GM19455 (cell line): ENCODE results near the gene PYM1.

Source experiments
- ATAC-seq: cut with Tn5 transposase; IDR thresholded peaks from one replicate; pipeline ENCODE4 v1.9.1; 2021; ENCODE audit not compliant: unreplicated experiment

PYM1 gene

DNA sequence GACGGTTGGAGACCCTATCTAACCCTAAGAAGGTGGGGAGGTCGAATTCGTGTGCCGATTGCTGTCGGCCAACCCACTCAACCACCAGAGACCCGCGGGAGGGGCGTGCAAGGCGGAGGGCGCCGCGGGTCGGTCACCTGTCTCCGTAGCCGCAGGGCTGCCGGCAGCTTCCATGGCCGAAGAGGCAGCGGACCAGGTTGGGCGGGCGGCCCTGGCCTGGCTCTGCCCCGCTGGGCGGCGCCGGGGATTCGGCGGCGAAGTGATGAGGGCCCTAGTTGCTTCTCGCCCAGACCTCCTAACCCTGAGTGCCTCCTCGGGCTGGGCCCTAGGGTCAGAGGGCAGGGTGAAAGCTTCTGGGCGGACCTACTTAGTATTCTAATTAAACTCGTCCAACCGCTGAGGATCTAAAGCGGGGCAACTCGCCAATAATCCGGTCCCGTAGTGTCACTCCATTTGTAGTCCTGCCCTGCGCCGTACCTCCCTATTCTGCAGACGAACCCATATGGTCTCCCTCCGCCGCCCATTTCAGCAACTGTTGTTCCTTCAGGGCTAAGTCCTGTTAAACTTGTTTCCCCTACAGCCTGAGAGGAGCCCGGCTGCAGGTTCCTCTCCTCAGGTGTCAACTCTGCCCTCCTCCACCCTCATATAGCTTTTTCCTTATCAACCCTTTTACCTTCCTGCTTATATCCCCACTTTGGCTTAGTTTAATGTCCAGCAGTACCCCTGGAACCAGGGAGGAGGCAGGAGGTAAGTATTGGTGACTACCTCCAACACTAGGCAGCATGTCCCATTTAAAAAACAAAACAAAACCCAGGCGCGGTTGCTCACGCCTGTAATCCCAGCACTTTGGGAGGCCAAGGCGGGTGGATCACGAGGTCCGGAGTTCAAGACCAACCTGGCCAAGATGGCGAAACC is at the start of gene PYM1:
Gene PYM1, minus strand, starts transcription at position 307 of the 915 bp plus-strand sequence. Its CDS starts 133 bp downstream, at position 174.
- peak; percentile 34 for ATAC-seq

GRCh38 chr12:55974308-55974730 is 46.6 kb upstream of the PYM1 start:
- ATAC-seq: peak; percentile 21

DNA sequence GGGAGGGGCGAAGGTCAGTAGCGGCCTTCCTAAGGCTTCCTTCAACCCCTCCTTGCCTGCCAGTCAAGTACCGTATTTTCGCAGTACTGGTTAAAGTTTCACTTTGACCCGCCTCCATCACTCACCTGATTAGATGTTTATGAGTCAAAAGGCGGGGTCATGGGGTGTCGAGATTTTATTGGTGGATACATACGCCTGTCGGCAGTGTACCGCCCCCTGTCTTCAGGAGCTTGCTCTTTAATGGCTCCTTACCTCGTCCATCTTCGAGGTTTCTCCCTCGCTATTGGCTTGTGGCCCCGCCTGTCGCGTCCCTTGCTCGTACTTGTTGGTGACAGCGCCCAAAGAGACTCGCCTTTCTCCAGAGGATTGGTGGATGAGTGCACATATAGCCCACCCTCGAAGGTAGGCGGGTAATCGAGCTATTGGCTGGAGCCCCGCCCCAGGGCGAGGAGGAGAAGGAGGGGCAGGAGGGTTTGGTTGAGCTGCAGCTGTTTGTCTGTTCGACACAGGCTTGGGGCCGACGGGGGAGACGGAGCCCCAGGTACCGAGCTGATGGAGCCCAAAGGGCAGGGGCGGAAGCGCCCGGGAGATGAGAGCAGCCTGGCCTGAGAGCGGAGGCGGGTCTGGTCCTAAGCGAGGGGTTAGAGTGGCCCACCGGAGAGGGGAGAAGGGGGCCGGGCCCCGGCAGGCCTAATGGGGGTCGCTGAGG is 46.1 kb upstream of the PYM1 start, which contains the start of gene RAB5B:
Gene RAB5B, plus strand, starts transcription at position 480 of the 709 bp plus-strand sequence. CDS start 12,883 bp downstream, outside the sequence.
- ATAC-seq: peak; percentile 96

GRCh38 chr12:55972911-55973598 is 45.4 kb upstream of the PYM1 start:
- no peak for ATAC-seq

DNA sequence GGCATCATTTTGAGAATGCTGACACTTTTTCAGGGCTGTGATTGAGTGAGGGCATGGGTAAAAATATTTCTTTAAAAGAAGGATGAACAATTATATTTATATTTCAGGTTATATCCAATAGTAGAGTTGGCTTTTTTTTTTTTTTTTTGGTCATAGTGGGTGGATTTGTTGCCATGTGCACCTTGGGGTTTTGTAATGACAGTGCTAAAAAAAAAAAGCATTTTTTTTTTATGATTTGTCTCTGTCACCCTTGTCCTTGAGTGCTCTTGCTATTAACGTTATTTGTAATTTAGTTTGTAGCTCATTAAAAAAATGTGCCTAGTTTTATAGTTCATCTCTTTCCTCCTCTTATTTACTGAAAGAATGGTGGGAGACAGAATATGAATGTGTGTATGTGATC is 44.8 kb upstream of the PYM1 start:
- no peak for ATAC-seq

DNA sequence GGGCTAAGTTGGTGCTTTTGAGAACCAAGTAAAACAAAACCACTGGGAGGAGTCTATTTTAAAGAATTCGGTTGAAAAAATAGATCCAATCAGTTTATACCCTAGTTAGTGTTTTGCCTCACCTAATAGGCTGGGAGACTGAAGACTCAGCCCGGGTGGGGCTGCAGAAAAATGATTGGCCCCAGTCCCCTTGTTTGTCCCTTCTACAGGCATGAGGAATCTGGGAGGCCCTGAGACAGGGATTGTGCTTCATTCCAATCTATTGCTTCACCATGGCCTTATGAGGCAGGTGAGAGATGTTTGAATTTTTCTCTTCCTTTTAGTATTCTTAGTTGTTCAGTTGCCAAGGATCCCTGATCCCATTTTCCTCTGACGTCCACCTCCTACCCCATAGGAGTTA is 44.3 kb upstream of the PYM1 start:
- no peak for ATAC-seq

DNA sequence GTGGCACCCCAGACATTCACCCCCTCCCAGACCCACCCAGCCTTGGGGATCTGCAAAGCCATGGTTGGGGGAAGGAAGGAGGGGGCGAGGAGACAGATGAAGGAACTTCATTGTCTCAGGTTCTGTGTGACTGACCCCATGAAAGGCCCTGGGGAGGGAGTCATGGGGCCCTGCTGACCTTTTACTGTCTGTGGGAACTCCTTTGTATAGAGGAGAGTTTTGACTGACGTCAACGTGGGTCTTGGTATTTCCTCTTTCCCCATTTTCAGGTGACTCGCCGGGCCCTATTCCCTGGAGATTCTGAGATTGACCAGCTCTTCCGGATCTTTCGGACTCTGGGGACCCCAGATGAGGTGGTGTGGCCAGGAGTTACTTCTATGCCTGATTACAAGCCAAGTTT is 43.1 kb upstream of the PYM1 start:
- no peak for ATAC-seq

GRCh38 chr12:55969356-55969755 is 41.7 kb upstream of the PYM1 start:
- ATAC-seq: no peak

DNA sequence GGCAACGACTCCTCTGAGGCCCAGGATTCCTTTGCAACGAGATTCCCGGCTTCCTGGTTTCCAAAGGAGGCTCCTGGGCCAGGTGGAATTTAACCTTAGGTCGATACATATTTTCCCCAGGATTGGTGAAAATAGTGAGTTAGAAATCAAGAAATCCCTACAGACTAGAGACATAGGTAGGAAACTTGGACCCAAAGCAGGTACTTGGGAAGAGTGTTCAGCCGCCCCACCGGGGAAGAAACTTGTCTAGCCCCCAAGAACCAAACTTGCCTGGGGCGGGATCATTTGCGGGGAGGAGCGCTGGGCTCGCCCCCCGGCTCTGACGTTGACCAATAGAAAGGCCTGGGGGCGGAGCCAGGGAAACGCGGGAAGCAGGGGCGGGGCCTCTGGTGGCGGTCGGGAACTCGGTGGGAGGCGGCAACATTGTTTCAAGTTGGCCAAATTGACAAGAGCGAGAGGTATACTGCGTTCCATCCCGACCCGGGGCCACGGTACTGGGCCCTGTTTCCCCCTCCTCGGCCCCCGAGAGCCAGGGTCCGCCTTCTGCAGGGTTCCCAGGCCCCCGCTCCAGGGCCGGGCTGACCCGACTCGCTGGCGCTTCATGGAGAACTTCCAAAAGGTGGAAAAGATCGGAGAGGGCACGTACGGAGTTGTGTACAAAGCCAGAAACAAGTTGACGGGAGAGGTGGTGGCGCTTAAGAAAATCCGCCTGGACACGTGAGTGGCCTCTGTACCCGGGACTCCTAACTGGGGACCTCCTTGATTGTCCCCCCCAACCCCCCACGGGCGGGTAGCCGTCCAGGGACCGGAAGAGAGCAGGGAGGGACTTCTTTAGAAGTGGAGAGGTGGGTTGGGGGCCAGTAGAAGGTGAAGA is 39.0 kb upstream of the PYM1 start, which contains the start of gene CDK2:
Gene CDK2, plus strand, starts transcription at position 423 of the 874 bp plus-strand sequence. Its CDS starts 179 bp downstream, at position 602.
- peak; percentile 94 for ATAC-seq

- no peak for ATAC-seq
Observed at GRCh38 chr12:55965941-55966407, 38.3 kb upstream of the PYM1 start, which contains the start of gene PMEL. TSS of gene PMEL (minus strand) at chr12:55966042. CDS start at chr12:55966011, 31 bp downstream.

GRCh38 chr12:55965240-55965639 is 37.5 kb upstream of the PYM1 start:
- no peak for ATAC-seq

DNA sequence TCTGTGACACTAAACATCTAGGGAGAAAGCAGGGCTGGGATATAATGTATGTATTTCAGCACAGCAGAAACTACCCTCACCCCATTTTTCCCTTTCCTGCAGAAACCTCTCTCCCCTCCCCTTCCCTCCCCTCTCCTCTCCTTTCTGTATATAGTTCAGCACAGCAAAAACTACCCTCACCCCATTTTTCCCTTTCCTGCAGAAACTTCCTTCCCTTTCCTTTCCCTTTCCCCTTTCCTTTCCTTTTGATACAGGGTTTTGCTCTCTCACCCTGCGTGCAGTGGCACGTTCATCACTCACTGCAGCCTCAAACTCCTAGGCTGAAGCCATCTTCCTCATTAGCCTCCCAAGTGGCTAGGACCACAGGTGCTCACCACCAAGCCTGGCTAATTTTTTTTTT is 36.1 kb upstream of the PYM1 start:
- ATAC-seq: no peak

GRCh38 chr12:55957106-55957859 is 29.6 kb upstream of the PYM1 start:
- ATAC-seq: no peak

GRCh38 chr12:55955800-55956508 is 28.3 kb upstream of the PYM1 start:
- ATAC-seq: no peak

- ATAC-seq: no peak
Observed at GRCh38 chr12:55955344-55955743, 27.6 kb upstream of the PYM1 start.

DNA sequence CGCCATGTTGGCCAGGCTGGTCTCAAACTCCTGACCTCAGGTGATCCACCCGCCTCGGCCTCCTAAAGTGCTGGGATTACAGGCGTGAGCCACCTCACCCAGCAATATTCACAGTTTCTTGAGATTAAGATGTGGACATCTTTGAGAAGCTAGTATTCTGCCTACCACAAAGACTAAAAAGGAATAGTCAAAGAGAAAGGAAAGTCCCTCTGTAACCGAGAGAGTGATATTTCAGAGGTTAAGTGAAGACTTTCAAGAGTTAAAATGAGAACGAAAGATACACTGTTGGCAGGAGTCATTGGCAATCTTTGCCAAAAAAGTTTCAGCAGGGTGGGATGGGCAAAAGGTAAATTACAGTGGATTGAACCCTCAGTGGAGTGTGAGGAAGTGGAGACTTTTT is 18.9 kb upstream of the PYM1 start:
- ATAC-seq: no peak

GRCh38 chr12:55942577-55943136 is 15.0 kb upstream of the PYM1 start:
- no peak for ATAC-seq

DNA sequence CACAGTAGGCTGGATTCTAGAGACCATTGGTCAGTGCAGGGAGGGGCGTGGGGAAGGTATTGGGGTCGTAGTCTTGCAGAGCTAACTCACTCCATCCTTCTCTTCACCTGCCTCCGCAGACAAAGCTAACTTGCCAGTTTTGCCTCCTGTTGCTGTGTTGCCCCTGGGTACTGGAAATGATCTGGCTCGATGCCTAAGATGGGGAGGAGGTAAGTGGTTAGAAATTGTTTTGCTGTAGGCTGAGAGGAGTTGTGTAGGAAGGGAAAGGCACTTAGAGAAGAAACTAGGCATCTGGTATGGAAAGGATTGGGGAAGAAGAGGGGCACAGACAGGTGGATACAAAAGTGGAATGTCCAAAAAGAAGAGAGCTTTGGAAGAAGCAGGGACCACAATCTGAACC is 14.4 kb upstream of the PYM1 start:
- ATAC-seq: no peak
